ENCODE data around the gene RAB3IL1.

RAB3IL1 gene

DNA sequence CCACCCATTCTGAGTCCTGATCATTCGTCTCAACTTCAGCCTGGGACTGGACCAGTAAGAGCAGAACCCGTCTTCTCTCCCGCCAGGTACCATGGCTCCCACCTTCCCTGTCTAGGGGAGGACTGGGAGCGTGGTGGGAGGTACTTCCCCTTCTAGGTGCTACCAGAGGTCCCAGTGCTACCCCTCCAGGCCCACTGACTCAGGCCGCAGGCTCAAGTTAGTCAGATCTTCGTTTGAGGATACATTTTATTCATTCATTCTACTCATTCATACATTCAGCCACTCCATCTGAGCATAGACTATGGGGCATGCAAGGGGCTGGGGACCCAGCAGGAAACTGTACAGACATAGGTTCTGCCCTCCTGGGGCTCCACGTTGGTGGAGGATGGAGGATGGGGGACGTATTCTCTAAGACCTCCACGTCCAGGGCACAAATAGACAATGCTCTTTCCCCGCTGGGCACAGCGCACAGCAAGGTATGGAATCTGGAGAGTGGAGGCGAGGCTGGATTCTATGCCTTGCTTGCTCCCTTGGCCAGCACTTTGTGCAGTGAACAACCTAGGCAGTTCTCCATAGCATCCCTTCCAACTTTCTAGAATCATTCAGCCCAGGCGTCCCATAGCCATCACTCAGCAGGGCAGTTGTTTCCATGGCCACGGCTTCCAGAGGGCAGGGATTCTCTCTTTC, 1.0 kb upstream of the RAB3IL1 start:
- DNase-seq: no peak

DNA sequence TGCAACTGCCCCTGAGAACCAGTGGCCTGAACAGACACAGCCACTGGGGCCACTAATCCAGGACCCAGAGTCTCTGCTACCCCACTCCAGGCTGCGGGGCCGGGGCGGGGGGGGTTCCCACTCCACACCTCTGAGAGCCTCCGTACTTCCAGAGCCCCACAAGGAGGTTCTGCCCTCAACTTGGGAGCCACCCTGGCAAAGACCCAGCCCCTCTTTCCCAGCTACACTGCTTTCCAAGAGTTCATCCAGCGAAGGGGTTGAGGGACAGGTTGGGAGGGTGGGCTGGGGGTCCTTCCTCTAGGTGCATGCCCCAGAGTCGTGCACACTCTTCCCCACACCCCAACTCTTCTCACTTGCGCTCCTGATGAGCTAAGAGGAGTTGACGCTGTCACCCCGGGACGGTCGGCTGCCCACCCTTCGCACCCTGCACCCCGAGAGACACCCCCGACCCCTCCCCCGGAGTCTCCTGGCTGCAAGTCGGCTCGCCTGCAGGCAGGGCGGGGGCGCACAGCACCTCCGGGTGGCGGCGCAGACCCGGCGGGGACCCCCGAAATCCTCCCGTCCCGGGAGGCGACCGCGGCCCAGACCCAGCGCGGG, 531 bp downstream of the RAB3IL1 start:
- DNase-seq: no peak

DNA sequence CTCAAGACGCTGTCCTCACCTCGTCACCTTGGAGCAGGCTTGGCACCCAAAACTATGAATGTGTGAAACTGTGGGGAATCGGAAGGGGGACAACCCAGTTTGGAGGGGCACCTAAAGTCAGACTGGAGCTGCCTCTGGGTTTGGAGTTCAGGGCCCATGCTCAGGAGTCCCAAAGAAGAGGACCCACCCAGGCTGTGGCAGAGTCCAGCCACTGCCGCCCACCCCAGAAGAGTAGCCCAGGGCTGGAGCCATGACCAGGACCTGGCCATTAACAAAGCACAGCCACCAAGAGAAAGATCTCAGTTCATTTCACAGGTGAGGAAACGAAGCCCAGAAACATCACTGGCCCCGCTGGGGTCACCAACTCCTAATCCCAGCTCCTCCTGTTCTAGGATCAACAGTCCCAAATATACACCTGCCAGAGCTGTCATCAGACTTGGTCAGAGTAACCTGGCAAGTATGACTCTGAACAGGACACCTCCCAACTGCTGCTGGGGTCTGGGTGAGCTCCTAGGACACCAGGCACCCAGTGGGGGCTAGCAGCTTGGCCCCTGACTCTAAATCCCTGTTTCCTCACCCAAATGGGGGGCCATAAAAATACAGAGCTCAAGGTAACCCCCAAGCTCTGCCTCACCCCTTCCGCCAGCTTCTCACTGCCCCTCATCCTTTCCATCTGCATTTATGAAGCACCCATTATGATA, 2.7 kb downstream of the RAB3IL1 start:
- DNase-seq: no peak

DNA sequence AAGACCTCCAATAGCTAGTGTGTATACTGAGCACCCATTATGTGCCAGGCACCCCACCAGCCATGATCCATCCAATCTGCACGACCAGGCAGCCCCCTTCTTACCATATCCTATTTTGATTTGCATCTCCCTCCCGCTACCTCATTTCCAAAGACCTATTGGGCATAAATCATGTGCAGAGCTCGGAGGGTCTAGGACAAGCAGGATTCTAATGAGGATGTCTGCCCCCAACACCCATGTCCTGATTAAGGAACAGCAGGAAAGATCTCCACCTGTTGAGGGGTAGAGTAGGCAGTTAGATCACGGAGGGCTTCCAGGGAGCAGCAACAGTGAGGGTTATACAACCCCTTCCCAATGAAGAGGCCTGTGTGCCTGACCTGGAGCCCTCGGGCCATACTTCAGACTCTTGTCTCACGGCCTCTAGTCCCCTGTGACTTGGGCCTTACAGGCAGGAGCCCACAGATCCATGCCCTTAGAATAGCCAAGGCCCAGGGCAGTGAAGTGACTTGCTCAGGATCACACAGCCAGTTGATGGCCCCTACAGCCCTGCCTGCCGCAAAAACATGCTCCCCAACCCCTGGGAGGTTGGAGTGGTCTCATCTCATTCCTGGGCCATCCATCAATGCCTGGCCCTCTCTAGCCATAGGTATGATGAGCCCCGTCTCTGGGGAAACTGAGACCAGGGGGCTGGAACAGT, 3.5 kb downstream of the RAB3IL1 start:
- no peak for DNase-seq

DNA sequence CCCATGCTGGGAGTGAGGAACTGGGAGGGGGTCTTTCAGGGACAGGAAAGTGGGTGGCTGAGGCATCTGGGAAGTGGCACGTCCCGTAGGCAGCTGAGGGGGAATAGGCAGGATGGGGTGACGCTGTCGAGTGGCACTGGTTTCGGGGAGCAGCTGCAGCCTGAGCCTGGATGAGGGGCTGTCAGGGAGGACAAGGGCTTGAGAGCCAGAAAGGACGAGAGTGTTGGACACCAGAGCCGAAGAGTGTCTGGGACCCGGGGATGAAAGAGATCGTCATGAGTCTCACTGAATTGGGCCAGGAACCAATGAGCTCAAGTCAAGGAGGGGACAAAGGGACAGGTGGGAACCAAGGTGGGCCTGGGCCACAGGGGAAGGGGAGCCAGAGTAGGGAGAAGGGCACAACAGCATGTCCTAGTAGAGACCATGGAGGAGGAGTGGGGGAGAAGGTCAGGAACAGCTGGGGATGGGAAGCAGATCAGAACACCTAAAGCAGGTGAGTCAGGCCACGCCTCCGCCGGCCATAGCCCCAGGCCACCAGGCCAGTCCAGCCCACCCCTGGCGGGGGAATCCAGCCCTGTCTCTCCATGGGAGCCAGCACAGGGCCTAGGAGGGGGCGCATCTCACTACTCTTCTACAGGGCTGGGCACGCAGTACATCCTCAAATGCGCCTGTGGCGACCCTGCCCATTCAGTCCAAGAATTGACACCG, 4.2 kb downstream of the RAB3IL1 start:
- DNase-seq: no peak

DNA sequence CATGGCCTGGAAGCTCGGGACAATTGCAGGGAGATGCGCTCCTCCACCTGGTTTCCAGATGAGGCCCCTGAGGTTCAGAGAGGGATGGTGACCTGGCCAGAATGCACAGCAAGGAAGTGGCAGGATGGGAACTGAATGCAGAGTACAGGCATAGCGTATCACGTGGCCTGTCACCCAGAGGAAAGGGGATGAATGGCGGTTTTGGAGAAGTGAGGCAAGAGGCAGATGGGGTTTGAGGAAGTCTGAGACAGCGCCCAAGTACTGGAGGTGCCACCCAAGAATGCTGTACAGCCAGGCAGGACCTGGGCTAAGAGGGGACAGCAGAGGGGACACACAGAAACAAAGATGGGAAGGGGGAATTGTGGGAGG, 4.9 kb downstream of the RAB3IL1 start:
- DNase-seq: no peak

DNA sequence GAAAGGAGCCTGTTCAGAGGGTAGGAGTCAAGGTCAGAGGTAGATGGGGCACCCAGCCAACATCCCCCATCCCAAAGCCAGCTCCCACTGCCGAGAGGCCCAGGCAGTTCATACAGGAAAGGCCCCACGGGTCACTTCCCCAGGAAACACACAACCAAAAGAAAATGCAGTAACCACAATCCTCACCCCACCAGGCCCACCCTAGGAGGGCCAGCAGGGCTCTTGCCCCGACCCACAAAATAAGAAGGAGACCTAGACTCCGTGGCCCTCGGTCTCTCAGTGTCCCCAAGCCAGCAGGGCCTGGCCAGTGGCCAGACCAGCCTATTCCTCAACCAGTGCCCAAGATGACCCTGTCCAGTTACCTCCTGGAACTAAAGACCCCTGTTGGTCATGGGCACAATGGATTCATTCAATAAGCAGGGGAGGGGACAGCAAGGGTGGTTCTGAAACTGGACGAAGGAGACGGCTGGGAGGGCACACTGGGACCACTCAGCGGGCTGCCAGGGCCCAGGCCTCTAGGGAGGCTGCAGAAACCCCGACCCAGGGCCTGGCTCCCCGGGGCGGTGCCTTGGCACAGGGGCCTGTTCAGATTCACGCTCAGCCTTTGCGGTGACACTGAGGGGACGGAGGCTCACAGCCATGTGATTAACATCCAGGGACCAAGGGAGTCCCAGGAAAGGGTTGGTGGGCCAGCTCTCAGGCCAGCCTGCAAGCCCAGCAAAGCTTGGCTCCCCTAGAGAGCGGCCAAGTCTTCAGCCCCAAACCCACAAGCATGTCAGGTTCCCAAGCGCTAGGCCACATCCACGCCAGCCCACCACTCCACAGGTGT, 5.5 kb downstream of the RAB3IL1 start:
- DNase-seq: no peak

DNA sequence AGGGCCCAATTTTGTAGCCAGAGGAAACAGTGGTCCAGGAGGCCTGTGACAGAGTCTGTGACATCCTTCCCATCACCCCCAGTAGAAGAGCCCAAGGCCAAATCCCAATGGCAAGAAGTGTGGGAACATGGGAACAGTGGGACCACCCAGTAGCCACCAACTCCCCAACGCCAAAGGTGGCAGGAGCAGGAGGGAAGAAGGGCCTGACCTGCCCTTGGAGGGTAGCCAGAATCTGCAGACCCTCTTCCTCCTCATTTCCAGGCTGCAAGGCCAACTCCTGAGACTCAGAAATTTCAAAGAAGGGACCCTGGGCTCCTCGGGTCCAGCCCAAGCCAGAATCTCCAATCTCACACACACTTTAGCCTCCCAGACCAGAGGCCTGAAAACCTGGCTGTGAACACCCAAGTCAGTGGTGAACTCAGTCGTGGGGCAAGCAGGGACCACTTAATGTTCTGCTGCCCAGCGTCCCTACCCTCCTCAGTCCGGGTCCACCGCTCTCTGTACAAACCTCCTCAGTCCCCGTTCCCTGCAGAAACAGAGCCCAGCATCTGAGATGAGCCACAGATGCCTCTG, 6.2 kb downstream of the RAB3IL1 start:
- no peak for DNase-seq

DNA sequence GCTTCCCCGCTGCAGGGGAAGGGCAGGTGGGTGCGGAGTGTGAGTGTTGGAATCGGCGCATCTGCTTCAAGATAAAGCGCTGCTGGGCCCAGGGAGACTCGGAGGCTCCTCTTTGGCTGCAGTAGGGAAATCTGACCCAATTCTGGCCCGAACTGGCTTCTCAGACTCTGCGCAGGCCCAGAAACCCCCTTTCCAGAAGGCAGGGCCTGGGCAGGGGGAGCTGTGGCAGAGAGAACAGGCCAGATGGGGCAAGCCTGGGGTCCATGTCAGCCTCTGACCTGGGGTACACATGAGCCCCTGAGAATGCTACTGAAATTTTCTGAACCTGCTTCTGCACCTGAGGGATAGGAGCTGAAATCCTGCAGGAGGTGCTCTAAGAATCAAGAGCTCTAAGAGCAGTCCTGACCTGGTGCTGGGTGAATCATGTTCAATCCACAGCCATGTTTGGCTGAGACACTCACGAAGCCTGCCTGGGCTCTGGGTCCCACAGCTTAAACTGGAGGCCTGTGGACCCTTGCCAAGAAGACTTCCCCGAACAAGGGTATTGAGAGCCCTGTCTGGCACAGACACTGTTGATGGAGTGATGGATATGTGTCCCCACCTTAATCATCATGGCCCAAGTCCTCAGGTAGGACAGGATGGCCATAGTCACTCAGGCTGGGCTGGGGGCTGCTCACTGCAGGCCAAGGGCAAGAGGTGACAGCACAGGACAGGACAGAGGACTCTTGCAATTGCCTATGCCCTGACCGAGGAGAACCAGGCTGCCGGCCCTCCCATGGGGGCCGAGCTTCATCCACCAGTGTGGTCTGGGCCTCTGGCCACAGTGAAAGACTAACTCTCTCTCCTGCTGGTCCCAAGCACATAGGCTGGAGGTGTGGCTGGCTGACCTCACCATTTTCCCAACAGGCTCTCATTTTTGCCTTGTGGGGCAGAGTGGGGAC, 6.9 kb downstream of the RAB3IL1 start:
- DNase-seq: no peak

DNA sequence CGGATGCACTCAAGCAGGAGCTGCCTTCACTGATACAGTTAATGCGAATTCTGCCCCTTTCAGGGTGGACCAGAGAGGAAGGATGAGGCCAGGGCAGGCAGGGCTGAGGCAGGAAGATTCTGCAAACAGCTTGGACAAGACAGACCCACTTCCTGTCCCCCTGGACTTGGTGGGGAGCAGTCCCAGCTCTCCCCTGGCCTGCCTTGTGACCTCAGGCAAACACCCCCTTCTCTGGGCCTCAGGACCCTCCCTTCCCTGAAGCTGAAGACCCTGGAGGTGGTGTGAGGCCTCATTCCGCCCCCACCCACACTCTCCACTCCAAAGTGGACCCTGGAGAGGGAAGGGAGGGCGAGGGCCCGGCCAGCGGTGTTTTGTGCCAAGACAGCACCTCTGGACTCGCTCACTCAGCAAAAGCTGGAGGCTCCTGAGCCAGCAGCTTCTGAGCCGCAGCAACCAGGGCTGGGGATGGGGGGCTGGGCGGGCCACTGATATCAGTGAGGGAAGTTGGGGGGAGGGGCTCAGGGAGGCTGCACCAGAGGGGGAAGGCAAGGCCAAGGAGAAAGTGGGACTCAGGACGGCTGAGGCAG, 8.5 kb downstream of the RAB3IL1 start:
- DNase-seq: no peak

DNA sequence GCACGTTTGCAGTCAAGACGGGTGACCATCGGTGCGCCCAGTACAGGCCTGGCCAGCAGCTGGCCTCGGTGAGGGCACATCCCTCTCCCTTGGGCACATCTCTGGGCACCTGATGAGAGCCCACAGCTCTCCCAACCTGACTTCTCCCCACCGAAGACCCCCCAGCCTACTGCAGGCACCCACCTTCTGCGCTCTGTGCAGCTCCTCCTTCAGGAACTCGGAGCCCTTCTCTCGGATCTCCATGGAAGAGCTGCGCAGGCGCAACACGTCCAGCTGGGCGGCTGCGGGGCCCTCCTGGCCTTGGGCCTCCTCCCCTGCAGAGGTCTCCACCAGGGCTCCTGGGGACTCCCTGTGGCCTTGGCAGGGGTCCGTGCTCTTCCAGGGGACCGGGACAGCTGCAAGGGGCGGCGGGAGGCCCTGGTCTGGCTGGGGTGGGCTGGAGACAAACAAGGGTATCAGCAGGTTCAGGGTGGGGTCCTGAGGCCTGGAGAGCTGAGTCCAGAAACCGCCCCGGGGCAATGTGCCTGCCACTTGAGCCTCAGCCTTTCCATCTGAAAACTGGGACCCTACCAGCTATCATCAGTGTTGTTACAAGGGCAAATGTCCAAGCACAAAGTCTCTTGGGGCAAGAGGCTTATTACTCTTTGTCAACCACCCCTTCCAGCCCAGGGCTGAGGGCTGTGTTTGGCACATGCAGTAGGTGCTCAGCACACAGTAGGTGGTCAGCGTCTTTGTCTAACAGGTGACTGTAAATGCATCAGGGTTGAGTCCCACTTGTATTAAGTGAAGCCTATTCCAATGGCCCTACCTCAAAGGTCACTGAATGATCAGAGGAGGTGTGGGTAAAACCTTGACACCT, 9.3 kb downstream of the RAB3IL1 start:
- DNase-seq: no peak

DNA sequence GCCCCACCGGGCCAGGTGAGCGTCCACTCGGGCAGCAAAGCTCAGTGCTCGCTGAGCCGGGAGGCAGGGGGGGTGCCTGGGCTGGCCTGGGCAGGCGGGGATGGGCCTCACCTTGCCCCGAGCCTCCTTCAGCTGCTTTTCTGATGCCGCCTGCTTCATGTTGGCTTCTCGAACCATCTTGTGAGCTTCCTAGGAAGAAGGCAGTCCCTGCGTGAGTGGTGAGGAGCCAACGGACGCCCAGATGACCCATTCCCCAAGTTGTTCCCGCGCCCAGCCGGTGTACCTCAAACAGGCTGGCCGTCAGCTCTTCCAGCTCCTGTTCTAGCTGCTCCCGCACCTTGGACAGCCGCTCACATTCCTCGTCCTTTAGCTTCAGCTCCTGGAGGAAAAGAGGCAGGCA, 10.1 kb downstream of the RAB3IL1 start:
- DNase-seq: no peak

DNA sequence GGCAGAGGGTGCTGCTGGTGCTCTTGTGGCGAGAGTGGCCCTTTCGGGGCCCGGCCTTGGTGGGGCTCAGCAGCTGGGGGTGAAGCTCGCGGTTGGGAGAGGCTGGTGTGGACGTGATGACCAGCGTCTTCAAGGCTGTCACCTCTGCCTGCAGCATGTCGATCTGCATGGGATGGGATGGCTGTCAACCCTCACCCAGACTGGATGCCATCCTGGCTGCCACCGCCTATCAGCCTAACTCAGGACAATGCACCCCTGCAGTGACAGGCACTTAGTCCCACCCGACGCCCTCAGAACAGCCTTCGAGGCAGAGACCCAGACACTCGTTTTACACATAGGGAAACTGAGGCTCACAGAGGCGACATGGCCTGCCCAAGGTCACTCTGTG, 10.8 kb downstream of the RAB3IL1 start:
- no peak for DNase-seq

DNA sequence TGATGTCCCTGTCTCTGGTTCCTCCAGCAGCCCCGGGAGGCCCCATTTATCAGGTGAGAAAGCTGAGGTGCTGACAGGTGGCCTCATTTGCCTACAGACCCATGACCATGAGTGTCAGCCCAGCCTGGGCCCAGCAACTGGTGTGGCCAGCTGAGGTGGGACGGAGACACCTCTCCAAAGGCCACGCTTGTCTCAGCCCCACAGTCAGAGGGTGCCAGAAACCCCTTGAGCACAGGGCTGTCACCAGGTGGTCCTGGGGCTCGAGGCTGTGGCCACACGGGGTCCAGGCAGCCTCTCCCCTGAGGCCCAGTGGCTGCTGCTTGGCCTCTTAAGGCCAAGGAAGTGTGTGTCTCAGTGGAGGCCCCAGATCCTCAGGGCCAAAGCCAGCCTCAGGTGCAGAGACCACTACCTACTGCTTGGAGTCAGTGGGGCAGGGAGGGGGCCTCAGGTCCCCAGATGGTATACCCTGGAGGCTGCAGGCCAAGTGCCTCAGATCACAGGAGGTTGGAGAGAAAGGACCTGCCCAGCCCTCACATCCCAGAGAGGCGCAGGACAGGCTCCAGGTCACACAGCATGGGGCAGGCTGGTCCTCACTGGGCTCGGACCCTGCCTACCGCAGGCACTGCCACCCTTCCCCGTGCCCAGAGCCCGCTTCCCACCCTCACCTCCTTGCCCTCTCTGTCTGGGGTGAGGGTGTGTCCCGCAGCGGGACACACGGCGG, 11.4 kb downstream of the RAB3IL1 start:
- no peak for DNase-seq

DNA sequence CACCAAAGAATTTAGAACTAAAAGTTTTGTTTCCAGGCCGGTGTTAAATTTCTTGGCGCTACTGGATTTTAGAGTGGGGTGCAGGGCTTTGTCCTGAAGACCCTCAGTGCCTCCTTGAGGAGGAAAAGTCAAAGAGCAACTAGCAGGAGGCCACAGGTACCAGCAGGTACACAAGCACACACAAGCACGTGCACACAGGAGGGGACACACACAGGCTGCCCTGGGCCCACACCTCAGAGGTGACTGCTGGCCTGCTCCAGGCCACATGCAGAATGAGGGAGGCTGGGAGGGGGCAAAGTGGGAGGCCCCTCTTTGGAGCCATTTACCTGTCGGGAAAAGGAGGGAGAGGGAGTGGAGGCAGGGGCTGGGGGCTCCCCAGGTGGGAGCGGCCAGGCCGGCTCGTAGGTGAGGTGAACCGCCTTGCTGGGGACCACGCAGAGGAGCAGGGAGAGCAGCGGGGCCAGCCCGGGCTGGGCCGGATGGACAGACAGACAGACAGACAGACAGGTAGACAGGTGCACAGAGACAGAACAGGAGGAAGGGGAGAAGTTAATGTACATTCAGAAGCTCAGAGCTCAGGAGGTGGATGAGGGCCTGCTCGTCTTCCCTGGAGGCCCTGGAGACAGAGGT, 12.2 kb downstream of the RAB3IL1 start:
- DNase-seq: no peak

DNA sequence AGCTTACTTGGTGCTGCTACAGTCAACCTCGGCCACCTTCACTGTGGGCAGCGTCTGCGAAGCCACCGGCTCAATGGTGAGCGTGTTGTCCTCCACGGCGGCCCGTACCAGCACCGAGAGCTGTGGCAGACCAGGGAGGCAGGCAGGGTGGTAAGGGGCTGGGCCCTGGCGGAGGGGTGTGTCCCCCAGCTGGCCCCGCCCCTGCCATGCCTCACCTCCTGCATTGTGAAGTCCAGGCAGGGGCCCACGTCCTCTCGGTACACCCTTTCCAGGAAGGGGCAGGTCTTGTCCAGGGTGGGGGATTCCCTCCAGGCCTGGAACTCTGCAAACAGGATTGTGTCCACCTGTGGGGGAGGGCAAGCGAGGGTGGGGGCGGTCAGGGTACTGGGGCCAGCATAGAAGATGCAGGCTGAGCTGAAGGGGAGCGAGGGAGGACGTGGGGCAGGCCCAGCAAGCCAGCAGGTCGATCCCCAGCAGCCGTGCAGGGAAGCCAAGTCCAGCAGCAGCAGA, 12.8 kb downstream of the RAB3IL1 start:
- DNase-seq: no peak

DNA sequence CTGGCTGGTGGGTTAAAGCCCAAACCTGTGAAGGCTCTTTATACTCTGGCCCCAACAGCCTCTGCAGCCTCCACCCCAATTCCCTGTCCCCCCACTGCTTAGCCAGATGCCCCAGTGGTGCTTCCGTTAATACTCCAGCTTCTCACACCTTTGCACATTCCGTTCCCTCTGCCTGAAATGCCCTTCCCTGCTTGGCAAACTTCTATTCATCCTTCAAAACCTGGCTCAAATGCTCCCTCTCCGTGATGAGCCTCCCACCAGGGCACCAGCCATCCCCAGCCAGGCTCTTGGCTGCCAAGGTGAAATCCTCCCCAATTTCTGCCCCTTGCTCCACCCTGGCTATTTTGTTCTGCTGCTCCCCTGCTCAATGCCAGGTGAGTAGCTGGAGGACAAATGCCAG, 13.5 kb downstream of the RAB3IL1 start:
- no peak for DNase-seq

DNA sequence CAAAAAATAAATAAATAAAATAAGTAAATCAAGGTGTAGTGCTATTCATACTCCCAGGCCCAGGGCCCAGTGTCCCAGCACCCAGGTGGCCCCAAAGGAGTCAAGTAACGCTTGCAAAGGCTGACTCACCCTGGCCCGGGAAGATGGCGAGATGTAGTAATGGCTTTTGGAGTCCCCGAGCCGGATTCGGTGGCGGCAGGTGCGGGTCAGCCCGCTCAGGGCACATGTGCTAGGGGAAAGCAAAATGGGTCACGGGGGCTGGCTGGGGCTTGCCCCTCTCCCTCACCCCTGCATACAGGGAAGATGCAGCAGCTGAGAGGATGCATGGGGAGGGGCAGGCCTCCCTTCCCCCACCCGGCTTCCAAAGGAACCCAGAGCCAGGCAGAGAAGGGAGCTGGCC, 15.1 kb downstream of the RAB3IL1 start:
- no peak for DNase-seq
